Activated CD8-positive, alpha-beta memory T cell treated with anti-CD3 and anti-CD28 coated beads, Interleukin-2, amount 10 ng/mL, durations not matched to agents 7 days and 5 days (primary cell): ENCODE measurements around the gene METTL22. TPM values are rescaled to one million over a fixed set of nuclear protein-coding genes. Genes with fewer than 3 reads are reported as not detected.

Source experiments
- ATAC-seq: fragments of 150-1000 bp; cut with Tn5 transposase; one replicate; pipeline ENCODE4 v1.10.0; 2021; ENCODE audit warnings: moderate library complexity
- CTCF ChIA-PET: fragments of 350-600 bp; sonication (Branson Sonifier 250); formaldehyde crosslinking; loops from one replicate; lab custom pipeline; 2021; ENCODE audit warnings: antibody characterized with exemption; lab: Charles Lee
- DNase-seq: peaks from one replicate; pipeline ENCODE4 v3.0.0-alpha.2; 2020
- H3K27ac Mint-ChIP-seq: one replicate; pipeline ENCODE4 v1.8.0; 2021; ENCODE audit warnings: mild to moderate bottlenecking, mixed read lengths
- H3K27me3 Mint-ChIP-seq: one replicate; pipeline ENCODE4 v1.8.0; 2021; ENCODE audit warnings: mixed read lengths
- H3K36me3 Mint-ChIP-seq: one replicate; pipeline ENCODE4 v1.8.0; 2021; ENCODE audit warnings: mild to moderate bottlenecking, mixed read lengths
- H3K4me1 Mint-ChIP-seq: one replicate; pipeline ENCODE4 v1.8.0; 2021; ENCODE audit warnings: mixed read lengths
- H3K4me3 Mint-ChIP-seq: one replicate; pipeline ENCODE4 v1.8.0; 2021; ENCODE audit warnings: mild to moderate bottlenecking, moderate library complexity, mixed read lengths
- H3K9me3 Mint-ChIP-seq: one replicate; pipeline ENCODE4 v1.8.0; 2022; ENCODE audit warnings: low read depth, mixed read lengths
- total RNA-seq, 2 experiments: library from RNA; stranded (reverse); gene quantifications; one replicate each; pipeline ENCODE4 v1.2.3, GENCODE V29; 2021

Gene METTL22
- total RNA-seq, 2 experiments from 2014 or later, result 29.5 to 40.0 TPM

GRCh38 chr16:8668113-8668512, 46.6 kb downstream of the METTL22 start:
- no peaks in the 10 kb centered on the region for H3K4me1 Mint-ChIP-seq
- CTCF ChIA-PET, result interaction anchor here (2.0 kb wide), 1 partner anchor 133 kb away, joined by 4 read pairs; no protein-coding TSS in a partner anchor
- DNase-seq (no peak), ATAC-seq (no peak)
- H3K27me3 Mint-ChIP-seq, result no peaks in the 10 kb centered on the region
- H3K9me3 Mint-ChIP-seq, result no peaks in the 10 kb centered on the region
- no peak overlapping the region for H3K4me3 Mint-ChIP-seq
- no peaks in the 10 kb centered on the region for H3K36me3 Mint-ChIP-seq
- H3K27ac Mint-ChIP-seq, result no peak overlapping the region

DNA sequence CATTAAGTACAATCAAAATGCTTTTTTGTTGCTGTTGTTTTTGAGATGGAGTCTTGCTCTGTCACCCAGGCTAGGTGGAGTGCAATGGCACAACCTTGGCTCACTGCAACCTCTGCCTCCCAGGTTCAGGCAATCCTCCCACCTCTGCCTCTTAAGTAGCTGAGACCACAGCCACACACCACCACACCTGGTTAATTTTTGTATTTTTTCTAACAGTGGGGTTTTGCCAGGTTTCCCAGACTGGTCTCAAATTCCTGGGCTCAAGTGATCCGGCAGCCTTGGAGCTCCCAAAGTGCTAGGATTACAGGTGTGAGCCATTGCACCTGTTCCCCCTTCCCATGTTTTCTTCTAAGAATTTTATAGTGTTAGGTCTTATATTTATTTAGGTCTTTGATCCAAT, 48.0 kb downstream of the METTL22 start:
- CTCF ChIA-PET, result interaction anchor here (1.2 to 2.0 kb wide), 2 partner anchors 132 to 211 kb away, joined by 4 read pairs; no protein-coding TSS in a partner anchor
- DNase-seq (no peak), ATAC-seq (no peak)
- Mint-ChIP-seq H3K4me1 (peaks cover 4% of the 10 kb centered on the region), H3K27ac (no peak overlapping the region), H3K9me3 (no peaks in the 10 kb centered on the region), H3K4me3 (no peak overlapping the region), H3K27me3 (no peaks in the 10 kb centered on the region), H3K36me3 (no peaks in the 10 kb centered on the region)

- ATAC-seq (no peak), DNase-seq (no peak)
- no peak overlapping the region for H3K4me3 Mint-ChIP-seq
- H3K27ac Mint-ChIP-seq, result no peak overlapping the region
- CTCF ChIA-PET, result interaction anchor here (0.8 to 1.0 kb wide), 2 partner anchors 9 to 469 kb away, joined by 4 read pairs; no protein-coding TSS in a partner anchor
- no peaks in the 10 kb centered on the region for H3K36me3 Mint-ChIP-seq
- H3K27me3 Mint-ChIP-seq, result no peaks in the 10 kb centered on the region
- no peaks in the 10 kb centered on the region for H3K9me3 Mint-ChIP-seq
- peaks cover 6% of the 10 kb centered on the region for H3K4me1 Mint-ChIP-seq
Measured at GRCh38 chr16:8670014-8670560, 48.6 kb downstream of the METTL22 start.

DNA sequence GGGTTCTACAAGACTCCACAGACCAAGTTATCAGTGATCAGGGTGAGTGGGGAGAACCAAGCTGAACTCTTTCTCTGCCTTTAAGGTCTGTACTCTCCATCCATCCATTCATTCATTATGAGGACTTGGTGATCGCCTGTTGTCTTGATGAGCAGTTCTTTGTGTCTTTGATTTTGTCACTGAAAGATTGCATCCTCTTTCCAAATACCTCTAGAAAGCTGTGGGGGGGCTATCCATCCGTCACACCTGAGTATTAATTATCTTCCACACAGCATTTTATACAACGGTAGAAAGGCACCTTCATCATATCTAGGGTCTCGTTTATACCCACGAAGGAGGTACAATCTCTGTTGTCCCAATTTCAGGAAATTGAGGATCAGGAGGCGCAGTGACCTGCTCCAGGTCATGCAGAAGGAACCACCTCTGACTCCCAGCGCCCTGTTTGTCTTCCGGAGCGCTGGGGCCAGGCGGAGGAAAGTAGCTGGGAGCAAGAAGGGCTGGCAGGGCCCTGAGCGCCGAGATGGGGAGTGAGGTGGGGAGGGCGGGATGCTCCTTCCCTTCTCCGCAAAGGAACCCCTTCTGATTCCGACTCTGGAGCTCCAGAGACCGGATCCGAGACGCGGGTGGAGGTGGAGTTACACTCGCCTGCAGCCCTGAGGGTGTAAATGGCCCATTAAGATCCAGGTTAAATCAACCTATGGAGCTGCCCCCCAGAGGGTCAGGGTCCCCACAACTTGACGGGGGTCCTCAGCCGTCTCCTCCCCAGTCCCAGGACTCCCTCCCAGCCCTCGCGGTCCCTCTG, 52.3 kb downstream of the METTL22 start:
- no peaks in the 10 kb centered on the region for H3K27me3 Mint-ChIP-seq
- DNase-seq (no peak), ATAC-seq (no peak)
- H3K9me3 Mint-ChIP-seq, result no peaks in the 10 kb centered on the region
- H3K4me1 Mint-ChIP-seq, result peaks cover 12% of the 10 kb centered on the region
- no peak overlapping the region for H3K27ac Mint-ChIP-seq
- CTCF ChIA-PET, result interaction anchor here (1.2 to 1.5 kb wide), 3 partner anchors 13 to 335 kb away, joined by 4 to 9 read pairs (median 6); no protein-coding TSS in a partner anchor
- peak overlapping the region; percentile 75 for H3K4me3 Mint-ChIP-seq
- H3K36me3 Mint-ChIP-seq, result peaks cover 1% of the 10 kb centered on the region

DNA sequence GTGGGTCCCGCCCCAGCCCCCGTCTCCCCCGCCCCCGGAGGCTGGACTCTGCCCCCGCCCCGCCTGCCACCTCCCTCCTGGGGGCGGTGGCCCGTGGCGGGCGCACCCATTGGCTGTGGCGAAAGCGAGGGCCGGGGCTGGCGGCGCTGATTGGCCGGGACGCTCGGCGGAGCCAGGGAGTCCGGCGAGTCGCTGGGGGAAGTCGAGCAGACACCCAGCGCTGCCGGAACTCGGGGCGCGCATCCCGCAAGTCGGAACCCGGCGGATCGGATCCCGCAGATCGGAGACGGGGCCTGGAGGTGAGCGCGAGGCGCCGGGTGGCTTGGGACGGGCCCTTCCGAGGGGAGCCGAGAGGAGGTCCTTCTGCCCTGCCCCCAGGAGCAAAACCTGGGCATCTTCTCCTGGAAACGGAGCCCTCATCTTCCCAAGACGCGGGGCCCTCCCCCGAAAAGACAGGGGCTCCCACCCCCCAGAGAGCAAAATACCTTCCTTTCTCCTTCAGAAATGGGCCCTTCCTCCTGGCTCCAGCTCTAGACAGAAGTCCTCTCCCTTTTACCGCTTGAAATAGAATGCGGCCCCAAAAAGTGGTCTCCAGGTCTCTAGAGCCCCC, 53.0 kb downstream of the METTL22 start, which contains the start of gene ABAT:
ABAT (plus strand) TSS at position 205 of the 610 bp plus-strand sequence. CDS start 61,123 bp downstream, outside the sequence.
- Mint-ChIP-seq H3K4me3 (peak within 1 kb of the TSS; percentile 75), H3K27me3 (no peaks in the 10 kb centered on the region), H3K27ac (peak within 1 kb of the TSS; percentile 66), H3K9me3 (peaks cover 1% of the 10 kb centered on the region), H3K4me1 (peaks cover 12% of the 10 kb centered on the region), H3K36me3 (peaks cover 1% of the 10 kb centered on the region)
- ATAC-seq (peak; percentile 100), DNase-seq (peak; percentile 94)
- CTCF ChIA-PET, result interaction anchor here (1.0 to 1.5 kb wide), 5 partner anchors 14 to 334 kb away, joined by 3 to 9 read pairs (median 4); no protein-coding TSS in a partner anchor

GRCh38 chr16:8675183-8676159, 54.0 kb downstream of the METTL22 start:
- Mint-ChIP-seq H3K4me1 (peaks cover 16% of the 10 kb centered on the region), H3K4me3 (peak overlapping the region; percentile 75), H3K36me3 (peaks cover 5% of the 10 kb centered on the region), H3K9me3 (peaks cover 6% of the 10 kb centered on the region), H3K27me3 (no peaks in the 10 kb centered on the region), H3K27ac (peak overlapping the region; percentile 66)
- no peak for ATAC-seq
- CTCF ChIA-PET, result interaction anchor here (1.0 to 1.4 kb wide), 2 partner anchors 19 to 205 kb away, joined by 3 to 4 read pairs; no protein-coding TSS in a partner anchor
- peak; percentile 43 for DNase-seq

GRCh38 chr16:8676160-8676547, 54.7 kb downstream of the METTL22 start:
- ATAC-seq (no peak), DNase-seq (no peak)
- peaks cover 18% of the 10 kb centered on the region for H3K4me1 Mint-ChIP-seq
- H3K27ac Mint-ChIP-seq, result no peak overlapping the region
- peaks cover 5% of the 10 kb centered on the region for H3K36me3 Mint-ChIP-seq
- H3K9me3 Mint-ChIP-seq, result peaks cover 6% of the 10 kb centered on the region
- CTCF ChIA-PET, result interaction anchor here (1.4 kb wide), 1 partner anchor 20 kb away, joined by 3 read pairs; no protein-coding TSS in a partner anchor
- no peaks in the 10 kb centered on the region for H3K27me3 Mint-ChIP-seq
- H3K4me3 Mint-ChIP-seq, result no peak overlapping the region

DNA sequence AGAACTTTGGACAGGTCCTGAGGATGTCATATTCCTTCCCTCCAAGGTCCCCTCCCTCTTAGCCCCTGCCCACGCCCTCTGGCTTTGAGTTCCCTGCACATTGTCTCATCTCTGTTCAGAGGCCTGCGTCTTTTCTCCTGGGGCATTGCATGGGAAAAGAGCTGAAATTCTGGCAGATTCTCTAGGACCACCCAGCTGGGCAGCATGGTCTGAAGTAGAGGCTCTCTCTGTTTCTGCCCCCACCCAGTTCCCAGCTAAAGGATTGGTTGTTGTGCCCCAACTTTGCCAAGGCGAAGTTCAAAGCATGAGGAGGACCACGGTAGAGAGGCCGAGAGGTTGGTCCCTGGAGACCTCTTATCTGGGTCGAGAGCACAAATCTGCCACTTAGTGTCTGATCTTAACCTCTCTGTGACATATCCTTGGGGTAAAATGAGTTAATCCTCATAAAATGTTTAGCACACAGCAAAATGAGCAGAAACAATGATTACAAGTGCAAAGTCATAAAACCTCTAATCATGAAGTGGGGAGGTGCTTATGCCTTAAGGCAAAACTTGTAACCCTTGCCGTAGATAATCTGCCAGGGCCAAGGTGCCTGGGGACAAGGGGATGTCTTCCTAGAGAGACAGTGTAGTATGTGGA, 55.4 kb downstream of the METTL22 start:
- no peak overlapping the region for H3K27ac Mint-ChIP-seq
- CTCF ChIA-PET, result no interaction called here
- no peak for ATAC-seq
- peaks cover 18% of the 10 kb centered on the region for H3K4me1 Mint-ChIP-seq
- H3K4me3 Mint-ChIP-seq, result no peak overlapping the region
- H3K9me3 Mint-ChIP-seq, result peaks cover 6% of the 10 kb centered on the region
- DNase-seq, result no peak
- no peaks in the 10 kb centered on the region for H3K27me3 Mint-ChIP-seq
- H3K36me3 Mint-ChIP-seq, result peaks cover 5% of the 10 kb centered on the region

GRCh38 chr16:8677481-8677880, 56.0 kb downstream of the METTL22 start:
- ATAC-seq (no peak), DNase-seq (no peak)
- Mint-ChIP-seq H3K4me3 (no peak overlapping the region), H3K27ac (no peak overlapping the region), H3K4me1 (peaks cover 18% of the 10 kb centered on the region), H3K27me3 (no peaks in the 10 kb centered on the region), H3K9me3 (peaks cover 6% of the 10 kb centered on the region), H3K36me3 (peaks cover 5% of the 10 kb centered on the region)
- CTCF ChIA-PET, result no interaction called here

GRCh38 chr16:8678068-8678927, 56.8 kb downstream of the METTL22 start:
- DNase-seq, result no peak
- Mint-ChIP-seq H3K9me3 (peaks cover 6% of the 10 kb centered on the region), H3K4me1 (peaks cover 18% of the 10 kb centered on the region), H3K27ac (no peak overlapping the region), H3K4me3 (no peak overlapping the region), H3K36me3 (peaks cover 5% of the 10 kb centered on the region), H3K27me3 (no peaks in the 10 kb centered on the region)
- ATAC-seq, result no peak
- CTCF ChIA-PET, result interaction anchor here (1.5 kb wide), 1 partner anchor 111 kb away, joined by 3 read pairs; no protein-coding TSS in a partner anchor

DNA sequence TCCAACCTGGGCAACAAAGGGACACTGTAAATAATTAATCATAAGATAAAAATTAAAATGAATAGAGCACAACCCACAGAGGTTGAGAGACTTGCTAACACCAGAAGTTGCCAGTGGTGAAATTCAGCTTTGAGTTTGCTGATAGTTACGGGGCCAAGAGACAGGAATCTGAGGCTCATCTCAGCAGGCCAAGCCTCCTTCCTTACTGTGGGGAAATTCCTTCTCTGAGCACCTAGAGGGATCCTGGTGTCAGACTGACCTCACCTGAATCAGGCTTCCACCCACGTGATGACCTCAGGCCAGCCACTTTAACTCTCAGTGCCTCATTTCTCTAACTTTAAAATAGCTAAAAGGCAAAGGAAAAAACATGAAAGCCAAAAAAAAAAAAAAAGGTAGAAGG, 57.7 kb downstream of the METTL22 start:
- H3K4me3 Mint-ChIP-seq, result no peak overlapping the region
- DNase-seq, result no peak
- H3K36me3 Mint-ChIP-seq, result peaks cover 5% of the 10 kb centered on the region
- no peak for ATAC-seq
- H3K27ac Mint-ChIP-seq, result no peak overlapping the region
- H3K27me3 Mint-ChIP-seq, result no peaks in the 10 kb centered on the region
- H3K4me1 Mint-ChIP-seq, result peaks cover 14% of the 10 kb centered on the region
- CTCF ChIA-PET, result interaction anchor here (0.6 to 1.5 kb wide), 2 partner anchors 112 to 460 kb away, joined by 3 read pairs; no protein-coding TSS in a partner anchor
- H3K9me3 Mint-ChIP-seq, result peaks cover 6% of the 10 kb centered on the region
